Measurements from ENCODE around the gene ZNF101. TPM values are rescaled to one million over a fixed set of nuclear protein-coding genes. Genes with fewer than 3 reads are reported as not detected.

ZNF101 gene
- total RNA-seq, 1 experiment from 2014 or later, result 51.4 TPM

Other genes starting within 250 kb of the ZNF101 start
- gene TSSK6, start 153.3 kb upstream of the ZNF101 start, total RNA-seq (2021), result 4.7 to 7.8 TPM (median 7.7 TPM) in 3 replicates
- 519 to 568 TPM (median 552 TPM) in 3 replicates for gene NDUFA13, start 152.6 kb upstream of the ZNF101 start, total RNA-seq (2021)
- 10.2 to 11.9 TPM (median 11.1 TPM) in 3 replicates for gene YJEFN3, start 139.9 kb upstream of the ZNF101 start, total RNA-seq (2021)
- gene CILP2, start 130.6 kb upstream of the ZNF101 start, total RNA-seq (2021), result 7.9 to 10.6 TPM (median 10.1 TPM) in 3 replicates
- 3.2 to 4.5 TPM (median 3.5 TPM) in 3 replicates for gene PBX4, start 50.2 kb upstream of the ZNF101 start, total RNA-seq (2021)
- gene LPAR2, start 40.6 kb upstream of the ZNF101 start, total RNA-seq (2021), result 42.9 to 45.1 TPM (median 44.5 TPM) in 3 replicates
- 19.8 to 23.0 TPM (median 21.9 TPM) in 3 replicates for gene GMIP, start 25.2 kb upstream of the ZNF101 start, total RNA-seq (2021)
- gene ATP13A1, start 5.2 kb upstream of the ZNF101 start, total RNA-seq (2021), result 63.4 to 82.6 TPM (median 64.3 TPM) in 3 replicates
- 5.7 to 6.6 TPM (median 6.6 TPM) in 3 replicates for gene ZNF14, start 64.3 kb downstream of the ZNF101 start, total RNA-seq (2021)
- gene ZNF506, start 152.9 kb downstream of the ZNF101 start, total RNA-seq (2021), result 15.7 to 20.8 TPM (median 17.9 TPM) in 3 replicates
- gene ZNF253, start 197.0 kb downstream of the ZNF101 start, total RNA-seq (2021), result 31.9 to 43.6 TPM (median 37.0 TPM) in 3 replicates
- gene ZNF93, start 232.1 kb downstream of the ZNF101 start, total RNA-seq (2021), result 37.8 to 47.4 TPM (median 41.7 TPM) in 3 replicates